Type B pancreatic cell (in vitro differentiated cells): ENCODE measurements around the gene HCAR1. TPM values are rescaled to one million over a fixed set of nuclear protein-coding genes. Genes with fewer than 3 reads are reported as not detected.

Experiments
- DNase-seq: peaks from one replicate; pipeline ENCODE4 v3.0.0; 2021; ENCODE audit warnings: mixed read lengths; ENCODE audit not compliant: unreplicated experiment; ENCODE audit errors: extremely low spot score
- H3K27ac Mint-ChIP-seq: 2 replicates; pipeline ENCODE4 v1.8.0; 2021; ENCODE audit warnings: mild to moderate bottlenecking, mixed read lengths
- H3K27me3 Mint-ChIP-seq: 2 replicates; pipeline ENCODE4 v1.8.0; 2021; ENCODE audit warnings: mixed read lengths
- H3K36me3 Mint-ChIP-seq: 2 replicates; pipeline ENCODE4 v1.8.0; 2021; ENCODE audit warnings: mixed read lengths
- H3K4me1 Mint-ChIP-seq: one replicate; pipeline ENCODE4 v1.8.0; 2021; ENCODE audit warnings: mixed read lengths; ENCODE audit not compliant: unreplicated experiment
- H3K4me3 Mint-ChIP-seq: 2 replicates; pipeline ENCODE4 v1.8.0; 2021; ENCODE audit warnings: mild to moderate bottlenecking, mixed read lengths
- H3K9me3 Mint-ChIP-seq: 2 replicates; pipeline ENCODE4 v1.8.0; 2021; ENCODE audit warnings: mixed read lengths
- CTCF ChIP-seq: fragments of 200-600 bp; sonication (generic); conservative IDR thresholded peaks from 2 replicates; pipeline ENCODE4 v1.5.0; 2021; ENCODE audit warnings: antibody characterized with exemption, mild to moderate bottlenecking
- total RNA-seq: library from RNA; stranded (reverse); gene quantifications from 2 replicates; pipeline ENCODE4 v1.2.1, GENCODE V29; 2021; ENCODE audit warnings: low replicate concordance

HCAR1 gene
- total RNA-seq, 1 donor from 2014 or later, result 5.0 TPM

GRCh38 chr12:122732611-122733010 is 2.0 kb upstream of the HCAR1 start:
- Mint-ChIP-seq H3K27ac (peak overlapping the region; percentile 73), H3K9me3 (no peaks in the 10 kb centered on the region), H3K4me1 (peaks cover 19% of the 10 kb centered on the region), H3K4me3 (peak overlapping the region; percentile 22), H3K27me3 (no peaks in the 10 kb centered on the region), H3K36me3 (no peaks in the 10 kb centered on the region)
- no peak for TF ChIP-seq CTCF
- DNase-seq, result no peak

GRCh38 chr12:122732170-122732569 is 1.5 kb upstream of the HCAR1 start:
- Mint-ChIP-seq H3K4me1 (peaks cover 19% of the 10 kb centered on the region), H3K4me3 (peak overlapping the region; percentile 22), H3K27me3 (no peaks in the 10 kb centered on the region), H3K9me3 (no peaks in the 10 kb centered on the region), H3K36me3 (no peaks in the 10 kb centered on the region), H3K27ac (peak overlapping the region; percentile 73)
- no peak for TF ChIP-seq CTCF
- DNase-seq, result no peak

GRCh38 chr12:122729583-122730214 is 945 bp downstream of the HCAR1 start:
- Mint-ChIP-seq H3K9me3 (no peaks in the 10 kb centered on the region), H3K4me1 (peaks cover 28% of the 10 kb centered on the region), H3K27ac (peak overlapping the region; percentile 73), H3K27me3 (no peaks in the 10 kb centered on the region), H3K36me3 (no peaks in the 10 kb centered on the region), H3K4me3 (peak overlapping the region; percentile 48)
- no peak for TF ChIP-seq CTCF
- DNase-seq, result no peak

GRCh38 chr12:122726080-122726558 is 4.5 kb downstream of the HCAR1 start:
- TF ChIP-seq CTCF, result no peak
- no peaks in the 10 kb centered on the region for H3K9me3 Mint-ChIP-seq
- peak overlapping the region; percentile 69 for H3K4me3 Mint-ChIP-seq
- no peaks in the 10 kb centered on the region for H3K36me3 Mint-ChIP-seq
- DNase-seq, result no peak
- peaks cover 28% of the 10 kb centered on the region for H3K4me1 Mint-ChIP-seq
- no peaks in the 10 kb centered on the region for H3K27me3 Mint-ChIP-seq
- H3K27ac Mint-ChIP-seq, result peak overlapping the region; percentile 93

- Mint-ChIP-seq H3K36me3 (no peaks in the 10 kb centered on the region), H3K27ac (peak overlapping the region; percentile 93), H3K4me1 (peaks cover 25% of the 10 kb centered on the region), H3K27me3 (no peaks in the 10 kb centered on the region), H3K9me3 (no peaks in the 10 kb centered on the region), H3K4me3 (peak overlapping the region; percentile 69)
- DNase-seq, result no peak
- TF ChIP-seq CTCF, result no peak
These were observed 5.1 kb downstream of the HCAR1 start for GRCh38 chr12:122725452-122726079.
